Mesodermal cell (in vitro differentiated cells): ENCODE measurements around the gene PCK2.

ENCODE experiments used
- H3K27ac ChIP-seq: 2 replicates; pipeline ENCODE4 v1.7.0; 2013; ENCODE audit warnings: mild to moderate bottlenecking, low read depth, low read length, moderate library complexity; ENCODE audit not compliant: severe bottlenecking
- H3K36me3 ChIP-seq: 2 replicates; pipeline ENCODE4 v1.7.1; 2013; ENCODE audit warnings: mild to moderate bottlenecking, low read length, moderate library complexity; ENCODE audit not compliant: control insufficient read depth, insufficient read depth
- H3K4me1 ChIP-seq: one replicate; pipeline ENCODE4 v1.7.1; 2013; ENCODE audit warnings: mild to moderate bottlenecking, low read length; ENCODE audit not compliant: insufficient read depth, control insufficient read depth, poor library complexity, severe bottlenecking
- H3K4me3 ChIP-seq: 2 replicates; pipeline ENCODE4 v1.7.0; 2013; ENCODE audit warnings: low read length, control low read depth, mild to moderate bottlenecking; ENCODE audit not compliant: insufficient read depth, poor library complexity, severe bottlenecking; ENCODE audit errors: extremely low read depth
- H3K9me3 ChIP-seq: 2 replicates; pipeline ENCODE4 v1.7.1; 2013; ENCODE audit warnings: mild to moderate bottlenecking, low read length, moderate library complexity; ENCODE audit not compliant: control insufficient read depth
- WGBS, 2 experiments: methylation state at CpG; one replicate each; pipeline ENCODE4 v1.1.5; 2013; ENCODE audit warnings: missing lambda C conversion rate in 2 of 2; ENCODE audit not compliant: insufficient coverage in 2 of 2; 5-methylcytosine and 5-hydroxymethylcytosine counted together

PCK2 gene

DNA sequence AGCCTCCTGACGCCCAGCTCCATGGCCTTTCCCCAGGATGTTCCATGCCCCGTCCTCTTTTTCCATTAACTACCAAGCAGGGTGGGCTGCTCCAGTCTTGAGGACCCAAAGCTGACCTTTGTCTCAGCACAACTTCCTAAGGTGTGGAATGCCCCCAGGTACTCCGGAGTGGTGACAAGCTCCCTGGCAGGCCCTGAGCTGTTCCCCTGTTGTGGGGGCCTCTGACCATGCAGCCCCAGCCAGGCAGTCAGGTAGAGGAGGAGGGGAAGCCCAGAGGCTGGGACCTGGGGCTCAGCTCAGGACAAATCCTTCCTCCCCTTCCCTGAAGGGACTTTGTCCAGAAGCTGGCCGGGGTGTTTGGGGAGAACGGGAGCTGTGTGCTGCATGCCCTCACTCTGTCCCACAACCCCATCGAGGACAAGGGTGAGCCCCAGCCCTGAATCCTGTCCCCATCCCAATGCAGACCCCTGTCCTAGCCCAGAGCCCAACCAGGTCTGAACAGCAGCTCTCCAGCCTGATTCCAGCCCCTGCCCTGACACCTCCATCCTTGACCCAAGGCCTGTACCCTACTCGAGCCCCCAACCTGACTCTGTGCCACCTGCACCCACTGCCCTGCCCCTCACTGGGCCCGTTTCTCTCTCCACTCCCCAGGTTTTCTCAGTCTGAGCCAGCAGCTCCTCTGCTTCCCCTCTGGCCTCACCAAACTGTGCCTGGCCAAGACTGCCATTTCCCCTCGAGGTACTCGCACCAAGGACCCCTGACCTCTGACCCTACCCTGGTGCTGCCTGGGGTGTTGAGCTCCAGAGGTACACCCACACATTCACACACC is 37.9 kb upstream of the PCK2 start:
- H3K9me3 ChIP-seq = no peaks in the 10 kb centered on the region
- WGBS, 2 experiments = 77 to 81% methylated on average over 5 to 10 of the region's 10 CpGs
- H3K4me3 ChIP-seq = no peak overlapping the region
- no peaks in the 10 kb centered on the region for H3K4me1 ChIP-seq
- no peak overlapping the region for H3K27ac ChIP-seq
- no peaks in the 10 kb centered on the region for H3K36me3 ChIP-seq

DNA sequence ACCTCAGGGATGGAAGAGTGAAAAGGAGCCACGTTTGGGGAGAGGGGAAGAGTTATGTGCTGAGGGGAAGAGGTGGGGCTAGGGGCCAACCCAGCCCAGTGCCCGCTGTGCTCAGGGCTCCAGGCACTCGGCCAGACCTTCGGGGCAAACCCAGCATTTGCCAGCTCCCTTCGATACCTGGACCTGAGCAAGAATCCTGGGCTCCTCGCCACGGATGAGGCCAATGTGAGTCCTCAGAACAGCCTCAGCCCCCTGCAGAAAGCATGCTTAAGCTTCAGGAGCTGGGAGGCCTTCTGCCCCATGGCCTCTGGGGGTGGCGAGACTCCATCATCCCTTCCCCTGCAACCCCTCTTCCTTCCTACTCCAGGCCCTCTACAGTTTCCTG is 37.3 kb upstream of the PCK2 start:
- Histone ChIP-seq H3K36me3 (no peaks in the 10 kb centered on the region), H3K9me3 (no peaks in the 10 kb centered on the region), H3K27ac (no peak overlapping the region), H3K4me3 (no peak overlapping the region), H3K4me1 (no peaks in the 10 kb centered on the region)
- WGBS, 2 experiments = 79 to 83% methylated on average over 6 of the region's 8 CpGs

DNA sequence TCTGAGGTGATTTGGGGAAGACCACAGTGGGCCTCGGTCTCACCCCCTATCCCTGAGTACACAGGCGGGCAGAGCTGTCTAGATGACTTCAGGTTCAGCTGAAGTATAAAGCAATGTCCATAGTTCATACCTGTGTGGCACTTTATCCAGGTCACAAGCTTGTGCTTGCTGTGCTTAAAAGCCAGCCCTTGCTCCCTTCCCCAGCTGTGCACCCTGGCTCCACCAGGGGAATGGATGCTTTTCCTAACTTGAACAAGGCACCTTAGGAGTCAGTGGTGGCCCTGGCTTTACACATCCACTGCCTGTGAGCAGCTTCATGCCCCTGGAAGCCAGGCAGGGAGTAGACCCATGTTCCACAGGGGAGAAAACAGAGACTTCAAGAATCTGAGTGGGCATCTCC is 36.8 kb upstream of the PCK2 start:
- Histone ChIP-seq H3K36me3 (no peaks in the 10 kb centered on the region), H3K4me3 (no peak overlapping the region), H3K27ac (no peak overlapping the region), H3K4me1 (no peaks in the 10 kb centered on the region), H3K9me3 (no peaks in the 10 kb centered on the region)
- 85 to 100% methylated on average over 1 to 2 of the region's 2 CpGs for WGBS, 2 experiments

- 75 to 85% methylated on average over 10 to 14 of the region's 14 CpGs for WGBS, 2 experiments
- H3K27ac ChIP-seq = no peak overlapping the region
- no peaks in the 10 kb centered on the region for H3K9me3 ChIP-seq
- no peaks in the 10 kb centered on the region for H3K36me3 ChIP-seq
- no peaks in the 10 kb centered on the region for H3K4me1 ChIP-seq
- no peak overlapping the region for H3K4me3 ChIP-seq
Measured at GRCh38 chr14:24057867-24058259, 36.2 kb upstream of the PCK2 start.

GRCh38 chr14:24058260-24058950 is 35.7 kb upstream of the PCK2 start:
- Histone ChIP-seq H3K36me3 (no peaks in the 10 kb centered on the region), H3K9me3 (no peaks in the 10 kb centered on the region), H3K4me1 (no peaks in the 10 kb centered on the region), H3K4me3 (no peak overlapping the region), H3K27ac (no peak overlapping the region)
- 71 to 77% methylated on average over 4 to 5 of the region's 7 CpGs for WGBS, 2 experiments

- H3K27ac ChIP-seq = no peak overlapping the region
- WGBS, 2 experiments = 79 to 85% methylated on average over 4 to 9 of the region's 10 CpGs
- no peak overlapping the region for H3K4me3 ChIP-seq
- no peaks in the 10 kb centered on the region for H3K36me3 ChIP-seq
- H3K4me1 ChIP-seq = no peaks in the 10 kb centered on the region
- H3K9me3 ChIP-seq = no peaks in the 10 kb centered on the region
Measured at GRCh38 chr14:24058951-24059475, 35.1 kb upstream of the PCK2 start.

- H3K4me3 ChIP-seq = no peak overlapping the region
- WGBS, 2 experiments = 97% methylated on average over 7 to 16 of the region's 16 CpGs
- no peaks in the 10 kb centered on the region for H3K4me1 ChIP-seq
- no peaks in the 10 kb centered on the region for H3K9me3 ChIP-seq
- no peaks in the 10 kb centered on the region for H3K36me3 ChIP-seq
- no peak overlapping the region for H3K27ac ChIP-seq
Measured at GRCh38 chr14:24059841-24060388, 34.2 kb upstream of the PCK2 start.

- WGBS, 2 experiments = 87 to 93% methylated on average over 9 to 10 of the region's 10 CpGs
- no peak overlapping the region for H3K27ac ChIP-seq
- no peaks in the 10 kb centered on the region for H3K4me1 ChIP-seq
- H3K9me3 ChIP-seq = no peaks in the 10 kb centered on the region
- no peak overlapping the region for H3K4me3 ChIP-seq
- no peaks in the 10 kb centered on the region for H3K36me3 ChIP-seq
Measured at GRCh38 chr14:24060443-24060842, 33.7 kb upstream of the PCK2 start.

- H3K36me3 ChIP-seq = no peaks in the 10 kb centered on the region
- no peaks in the 10 kb centered on the region for H3K4me1 ChIP-seq
- no peaks in the 10 kb centered on the region for H3K9me3 ChIP-seq
- H3K4me3 ChIP-seq = no peak overlapping the region
- 92 to 100% methylated on average over 7 of the region's 7 CpGs for WGBS, 2 experiments
- H3K27ac ChIP-seq = no peak overlapping the region
Measured at GRCh38 chr14:24060984-24061913, 32.9 kb upstream of the PCK2 start.
